ENCODE data around the gene COL11A2.

- TF ChIP-seq POLR2A (IDR thresholded peaks at IDR 0.05): no peak
- no peak for TF ChIP-seq CTCF (IDR thresholded peaks at IDR 0.05)
Measured at GRCh38 chr6:33176906-33177305, 15.4 kb downstream of the COL11A2 start.
